C4-2B (cell line): ENCODE data around the gene TRAF1.

Experiments used
- H3K27ac ChIP-seq: fragments of 450-650 bp; 2 replicates; pipeline ENCODE4 v1.5.1; 2017
- ZFX ChIP-seq: fragments of 450-650 bp; IDR thresholded peaks from 2 replicates; pipeline ENCODE4 v1.6.1; 2017
- TF ChIP-seq, protein P1 (sequence below): fragments of 450-650 bp; conservative IDR thresholded peaks from 2 replicates; pipeline ENCODE4 v1.5.1; 2017; ENCODE audit warnings: mild to moderate bottlenecking

Gene TRAF1

DNA sequence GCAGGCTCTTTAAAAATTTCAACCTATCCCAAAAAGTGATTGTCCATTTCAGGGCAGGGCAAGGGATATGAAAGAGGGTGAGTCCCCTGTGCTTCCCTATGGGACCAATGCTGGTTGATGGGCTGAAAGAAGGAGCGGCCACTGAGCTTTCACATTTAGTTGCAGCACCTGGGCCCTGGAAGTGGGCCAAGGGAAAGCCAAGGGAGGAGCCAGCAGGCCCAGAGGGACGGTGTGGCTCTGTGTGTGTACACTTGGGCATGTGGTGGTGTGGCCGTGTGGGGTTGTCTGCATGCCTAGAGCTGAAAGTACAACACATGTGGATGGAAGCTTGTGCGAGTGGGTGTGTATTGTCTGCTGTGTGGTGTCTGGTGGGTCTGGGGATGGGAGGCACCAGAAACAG lies 69.9 kb downstream of the TRAF1 start:
- H3K27ac ChIP-seq = no peak overlapping the region
- TF ChIP-seq, protein P1, sequence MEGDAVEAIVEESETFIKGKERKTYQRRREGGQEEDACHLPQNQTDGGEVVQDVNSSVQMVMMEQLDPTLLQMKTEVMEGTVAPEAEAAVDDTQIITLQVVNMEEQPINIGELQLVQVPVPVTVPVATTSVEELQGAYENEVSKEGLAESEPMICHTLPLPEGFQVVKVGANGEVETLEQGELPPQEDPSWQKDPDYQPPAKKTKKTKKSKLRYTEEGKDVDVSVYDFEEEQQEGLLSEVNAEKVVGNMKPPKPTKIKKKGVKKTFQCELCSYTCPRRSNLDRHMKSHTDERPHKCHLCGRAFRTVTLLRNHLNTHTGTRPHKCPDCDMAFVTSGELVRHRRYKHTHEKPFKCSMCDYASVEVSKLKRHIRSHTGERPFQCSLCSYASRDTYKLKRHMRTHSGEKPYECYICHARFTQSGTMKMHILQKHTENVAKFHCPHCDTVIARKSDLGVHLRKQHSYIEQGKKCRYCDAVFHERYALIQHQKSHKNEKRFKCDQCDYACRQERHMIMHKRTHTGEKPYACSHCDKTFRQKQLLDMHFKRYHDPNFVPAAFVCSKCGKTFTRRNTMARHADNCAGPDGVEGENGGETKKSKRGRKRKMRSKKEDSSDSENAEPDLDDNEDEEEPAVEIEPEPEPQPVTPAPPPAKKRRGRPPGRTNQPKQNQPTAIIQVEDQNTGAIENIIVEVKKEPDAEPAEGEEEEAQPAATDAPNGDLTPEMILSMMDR = no peak

DNA sequence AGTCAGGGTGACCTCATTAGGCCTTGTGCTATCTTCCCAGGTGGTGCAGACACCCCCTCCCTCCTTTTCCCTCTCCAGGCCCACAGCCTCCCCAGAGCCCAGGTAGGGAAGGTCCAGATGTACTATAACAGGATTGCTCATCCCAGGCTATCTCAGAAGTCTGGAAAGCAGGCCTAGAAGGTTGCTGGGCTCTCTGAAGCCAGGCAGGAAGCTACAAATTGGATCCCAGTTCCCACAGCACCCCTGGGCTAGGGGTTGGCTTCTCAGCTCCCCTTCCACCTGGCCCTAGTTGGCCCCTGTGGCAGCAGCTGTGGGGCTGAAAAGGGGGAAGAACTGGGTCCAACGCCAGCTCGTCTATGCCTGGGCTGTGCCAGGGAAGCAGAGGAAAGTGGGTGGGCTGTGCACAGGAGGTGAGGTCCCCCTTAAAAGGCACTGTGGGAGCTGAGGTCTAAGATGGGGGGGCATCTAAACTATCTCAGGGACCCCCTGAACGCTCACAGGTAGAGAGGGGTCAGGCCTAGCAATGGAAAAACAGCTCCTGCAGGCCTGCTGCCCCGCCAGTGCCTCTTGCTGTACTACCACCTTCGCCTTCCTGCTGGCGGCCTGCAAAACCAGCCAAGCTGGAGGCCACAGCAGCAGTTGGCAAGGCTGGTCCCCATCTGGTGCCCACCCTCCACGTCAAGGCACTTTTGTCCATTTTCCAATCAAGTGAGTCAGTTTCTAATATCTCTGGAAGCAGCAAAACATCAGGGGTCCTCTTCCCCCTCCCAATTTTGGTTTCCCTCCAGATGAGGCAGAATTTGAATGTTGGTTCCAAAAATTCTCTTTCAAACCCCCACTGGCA lies 70.5 kb downstream of the TRAF1 start:
- H3K27ac ChIP-seq = no peak overlapping the region
- TF ChIP-seq ZFX = no peak
- TF ChIP-seq, protein P1 = no peak

DNA sequence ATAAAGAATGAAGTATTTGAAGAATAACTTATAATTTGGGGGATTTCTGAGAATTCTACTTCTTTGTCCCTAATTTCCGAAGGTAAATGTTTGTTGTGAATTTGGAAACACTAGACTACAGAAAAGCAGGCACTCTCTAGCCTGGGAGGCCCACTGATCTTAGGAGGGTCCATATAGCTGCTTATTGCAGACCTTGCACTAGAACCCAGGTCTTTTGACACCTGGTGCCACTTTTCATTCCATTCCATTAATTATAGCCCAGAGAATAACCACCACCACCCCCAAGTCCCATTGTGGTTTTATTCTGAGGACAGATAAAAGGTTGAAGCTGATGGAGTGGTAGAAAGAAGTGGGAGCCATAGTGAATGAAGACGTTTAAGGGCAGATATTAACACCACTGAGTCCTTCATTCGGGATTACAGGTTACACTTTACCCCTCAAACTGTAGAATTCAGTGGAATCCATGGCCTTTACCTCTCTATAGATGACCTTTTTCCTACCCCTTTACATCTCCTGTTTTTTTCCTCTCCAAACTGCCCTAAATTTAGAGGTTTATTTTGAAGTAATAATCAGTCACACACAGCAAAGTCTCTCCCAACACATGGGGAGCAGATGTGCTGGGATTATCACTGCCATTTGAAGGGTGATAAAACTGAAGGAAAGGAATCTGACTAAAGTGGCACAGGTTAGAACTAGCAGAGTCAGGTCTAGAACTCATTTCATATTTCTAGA lies 71.8 kb downstream of the TRAF1 start:
- TF ChIP-seq, protein P1 = no peak
- no peak overlapping the region for H3K27ac ChIP-seq

DNA sequence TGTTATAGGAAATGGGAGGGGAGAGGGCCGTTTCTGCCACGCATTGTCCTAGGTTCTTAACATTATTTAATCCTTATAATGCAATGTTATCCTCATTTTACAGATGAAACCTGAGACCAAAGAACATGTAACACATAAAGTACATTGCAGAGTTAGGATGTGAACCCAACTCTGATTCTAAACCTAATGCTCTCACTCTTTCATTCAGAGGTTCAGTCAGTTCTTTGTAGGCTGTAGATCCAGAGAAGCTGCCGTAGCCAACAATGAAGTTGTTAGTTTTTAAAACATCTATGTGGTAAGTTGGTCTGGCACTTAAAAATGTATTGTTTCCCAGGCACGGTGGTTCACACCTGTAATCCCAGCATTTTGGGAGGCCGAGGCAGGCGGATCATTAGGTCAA lies 73.4 kb downstream of the TRAF1 start:
- no peak for TF ChIP-seq ZFX
- TF ChIP-seq, protein P1 = no peak
- no peak overlapping the region for H3K27ac ChIP-seq
